Osteoblast (primary cell): ENCODE results near the gene GDPD5. TPM values are rescaled to one million over a fixed set of nuclear protein-coding genes. Genes with fewer than 3 reads are reported as not detected.

ENCODE experiments used
- DNase-seq: peaks from one replicate; pipeline ENCODE4 v3.0.0; 2011; ENCODE audit warnings: low spot score, mixed read lengths; ENCODE audit not compliant: insufficient read length; ENCODE audit errors: missing footprints
- H2AFZ ChIP-seq: 2 replicates; pipeline ENCODE4 v1.6.0; 2011; ENCODE audit warnings: mild to moderate bottlenecking, low read length
- H3K27ac ChIP-seq: 2 replicates; pipeline ENCODE4 v1.5.1; 2011; ENCODE audit warnings: mild to moderate bottlenecking, low read depth, low read length, moderate library complexity
- H3K27me3 ChIP-seq: 2 replicates; pipeline ENCODE4 v1.6.0; 2012; ENCODE audit warnings: mild to moderate bottlenecking, control low read depth, inconsistent platforms, low read length, moderate library complexity; ENCODE audit not compliant: insufficient read depth
- H3K36me3 ChIP-seq: 2 replicates; pipeline ENCODE4 v1.5.1; 2011; ENCODE audit warnings: mild to moderate bottlenecking, low read length, control low read depth, moderate library complexity; ENCODE audit not compliant: insufficient read depth
- H3K4me1 ChIP-seq: 2 replicates; pipeline ENCODE4 v1.5.1; 2011; ENCODE audit warnings: mild to moderate bottlenecking, low read length, control low read depth, moderate library complexity; ENCODE audit not compliant: insufficient read depth
- H3K4me2 ChIP-seq: 2 replicates; pipeline ENCODE4 v1.6.0; 2011; ENCODE audit warnings: mild to moderate bottlenecking, low read length; ENCODE audit not compliant: insufficient read depth
- H3K4me3 ChIP-seq: fragments of 200-600 bp; sonication (generic); 3 replicates; pipeline ENCODE4 v1.5.1; 2012; ENCODE audit warnings: mild to moderate bottlenecking, low read length, inconsistent platforms; ENCODE audit not compliant: insufficient read depth
- H3K79me2 ChIP-seq: 2 replicates; pipeline ENCODE4 v1.6.0; 2012; ENCODE audit warnings: mild to moderate bottlenecking, low read length, control low read depth, inconsistent platforms; ENCODE audit not compliant: insufficient read depth
- H3K9me3 ChIP-seq: 2 replicates; pipeline ENCODE4 v1.5.1; 2011; ENCODE audit warnings: low read depth, low read length, control low read depth
- H4K20me1 ChIP-seq: 2 replicates; pipeline ENCODE4 v1.6.0; 2012; ENCODE audit warnings: mild to moderate bottlenecking, low read length, control low read depth; ENCODE audit not compliant: insufficient read depth
- total RNA-seq: library from RNA; depleted of rRNA; stranded (reverse); fragments of >200 nt; gene quantifications from 2 replicates; pipeline ENCODE4 v1.2.3, GENCODE V29; 2012
- TF ChIP-seq, protein P1 (sequence below): IDR thresholded peaks from 2 replicates; pipeline ENCODE4 v1.5.1; 2011; ENCODE audit warnings: mild to moderate bottlenecking, low read depth, low read length, moderate library complexity; ENCODE audit errors: extremely low read depth

The GDPD5 gene
- total RNA-seq, 1 donor: 13.4 TPM

DNA sequence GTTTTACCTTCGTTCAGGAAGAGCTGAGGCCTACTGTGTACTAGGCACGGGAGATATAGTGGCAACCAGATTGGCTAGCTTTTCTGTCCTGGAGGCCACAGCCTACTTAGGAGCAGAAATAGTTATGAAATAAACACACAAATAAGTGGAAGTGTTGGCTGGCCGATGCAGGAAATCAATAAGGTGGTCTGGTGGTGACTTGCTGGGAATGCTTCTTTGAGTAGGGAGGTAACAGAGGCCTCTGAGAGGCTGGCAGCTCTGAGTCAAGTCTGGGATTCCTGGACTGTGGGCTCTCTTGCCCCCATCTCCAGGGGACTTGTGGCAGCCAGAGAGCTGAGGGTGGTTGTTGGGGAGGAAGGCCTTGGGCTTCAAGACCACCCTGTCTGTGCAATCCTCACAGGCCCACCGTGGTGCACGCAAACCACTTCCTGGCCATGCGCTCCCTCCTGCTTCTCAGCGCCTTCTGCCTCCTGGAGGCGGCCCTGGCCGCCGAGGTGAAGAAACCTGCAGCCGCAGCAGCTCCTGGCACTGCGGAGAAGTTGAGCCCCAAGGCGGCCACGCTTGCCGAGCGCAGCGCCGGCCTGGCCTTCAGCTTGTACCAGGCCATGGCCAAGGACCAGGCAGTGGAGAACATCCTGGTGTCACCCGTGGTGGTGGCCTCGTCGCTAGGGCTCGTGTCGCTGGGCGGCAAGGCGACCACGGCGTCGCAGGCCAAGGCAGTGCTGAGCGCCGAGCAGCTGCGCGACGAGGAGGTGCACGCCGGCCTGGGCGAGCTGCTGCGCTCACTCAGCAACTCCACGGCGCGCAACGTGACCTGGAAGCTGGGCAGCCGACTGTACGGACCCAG, 40.4 kb upstream of the GDPD5 start:
- Histone ChIP-seq H4K20me1 (peaks cover 74% of the 10 kb centered on the region), H3K79me2 (peaks cover 88% of the 10 kb centered on the region), H3K27me3 (no peaks in the 10 kb centered on the region), H3K27ac (peak overlapping the region; percentile 98), H2AFZ (no peak overlapping the region), H3K4me1 (peaks cover 45% of the 10 kb centered on the region), H3K36me3 (peaks cover 67% of the 10 kb centered on the region), H3K4me2 (peak overlapping the region; percentile 88), H3K4me3 (peak overlapping the region; percentile 98), H3K9me3 (no peaks in the 10 kb centered on the region)
- DNase-seq: peak; percentile 89
- TF ChIP-seq, protein P1, sequence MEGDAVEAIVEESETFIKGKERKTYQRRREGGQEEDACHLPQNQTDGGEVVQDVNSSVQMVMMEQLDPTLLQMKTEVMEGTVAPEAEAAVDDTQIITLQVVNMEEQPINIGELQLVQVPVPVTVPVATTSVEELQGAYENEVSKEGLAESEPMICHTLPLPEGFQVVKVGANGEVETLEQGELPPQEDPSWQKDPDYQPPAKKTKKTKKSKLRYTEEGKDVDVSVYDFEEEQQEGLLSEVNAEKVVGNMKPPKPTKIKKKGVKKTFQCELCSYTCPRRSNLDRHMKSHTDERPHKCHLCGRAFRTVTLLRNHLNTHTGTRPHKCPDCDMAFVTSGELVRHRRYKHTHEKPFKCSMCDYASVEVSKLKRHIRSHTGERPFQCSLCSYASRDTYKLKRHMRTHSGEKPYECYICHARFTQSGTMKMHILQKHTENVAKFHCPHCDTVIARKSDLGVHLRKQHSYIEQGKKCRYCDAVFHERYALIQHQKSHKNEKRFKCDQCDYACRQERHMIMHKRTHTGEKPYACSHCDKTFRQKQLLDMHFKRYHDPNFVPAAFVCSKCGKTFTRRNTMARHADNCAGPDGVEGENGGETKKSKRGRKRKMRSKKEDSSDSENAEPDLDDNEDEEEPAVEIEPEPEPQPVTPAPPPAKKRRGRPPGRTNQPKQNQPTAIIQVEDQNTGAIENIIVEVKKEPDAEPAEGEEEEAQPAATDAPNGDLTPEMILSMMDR: no peak

DNA sequence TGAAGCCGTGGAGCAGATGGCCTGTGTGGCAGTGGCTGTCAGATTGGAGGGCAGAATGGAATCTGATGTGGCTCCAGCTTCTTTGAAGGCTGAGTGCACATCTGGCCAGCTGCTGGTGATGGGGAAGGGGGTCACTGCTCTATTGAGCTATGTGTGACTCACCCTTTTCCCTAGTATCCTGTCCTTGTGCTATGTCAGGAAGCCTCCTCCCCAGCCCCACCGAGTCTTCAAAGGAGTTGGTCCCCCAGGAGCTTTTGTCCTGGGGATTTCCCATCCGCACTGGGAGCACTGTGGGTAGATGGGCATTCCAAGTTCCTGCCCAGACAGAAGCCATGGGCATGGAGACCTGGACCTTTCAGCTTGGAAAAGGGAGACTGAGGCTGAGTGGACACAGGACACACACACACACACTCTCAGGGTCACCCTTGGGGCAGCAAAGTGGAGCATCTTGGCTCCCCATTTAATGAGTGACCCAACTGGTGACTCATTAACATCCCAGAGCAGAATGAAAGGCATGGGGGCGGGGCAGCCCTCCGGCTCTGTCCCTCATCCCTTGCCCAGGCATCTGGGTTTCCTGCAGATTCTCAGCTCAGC, 39.6 kb upstream of the GDPD5 start:
- Histone ChIP-seq H3K27ac (peak overlapping the region; percentile 98), H3K36me3 (peaks cover 59% of the 10 kb centered on the region), H2AFZ (no peak overlapping the region), H4K20me1 (peaks cover 65% of the 10 kb centered on the region), H3K79me2 (peaks cover 80% of the 10 kb centered on the region), H3K9me3 (no peaks in the 10 kb centered on the region), H3K4me1 (peaks cover 53% of the 10 kb centered on the region), H3K27me3 (no peaks in the 10 kb centered on the region), H3K4me3 (peak overlapping the region; percentile 98), H3K4me2 (peak overlapping the region; percentile 88)
- TF ChIP-seq, protein P1: no peak
- peak; percentile 96 for DNase-seq

DNA sequence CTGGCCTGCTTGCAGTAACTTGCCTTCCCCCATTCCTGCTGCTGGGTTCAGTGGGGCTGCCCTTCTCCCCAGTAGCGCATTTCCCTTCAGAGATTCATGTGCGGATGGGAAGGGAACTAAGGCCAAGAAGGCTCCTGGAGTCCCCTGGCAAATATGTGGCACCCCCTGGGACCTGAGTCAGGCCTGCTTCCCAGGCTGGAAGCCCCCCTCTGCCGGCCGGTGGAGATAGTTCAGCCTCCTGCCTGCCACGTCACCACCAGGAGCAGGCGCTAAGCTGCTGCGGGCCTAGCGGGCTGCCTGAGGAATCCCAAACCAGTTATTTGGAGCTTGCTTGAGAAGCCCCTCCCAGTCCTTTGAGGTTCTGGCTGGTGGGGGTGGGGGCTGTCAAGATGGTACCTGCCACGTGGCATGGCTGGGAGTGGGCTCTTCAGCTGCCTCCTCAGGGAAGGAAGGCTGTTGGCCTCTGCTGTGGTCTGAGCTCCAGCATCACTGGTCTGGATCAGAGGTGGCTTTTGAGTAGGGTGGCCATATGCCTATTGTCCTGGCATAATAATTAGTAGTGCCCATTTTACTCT, 38.3 kb upstream of the GDPD5 start:
- H3K36me3 ChIP-seq: peaks cover 46% of the 10 kb centered on the region
- peak; percentile 97 for DNase-seq
- H3K79me2 ChIP-seq: peaks cover 70% of the 10 kb centered on the region
- peaks cover 64% of the 10 kb centered on the region for H3K4me1 ChIP-seq
- peaks cover 56% of the 10 kb centered on the region for H4K20me1 ChIP-seq
- peak overlapping the region; percentile 98 for H3K4me3 ChIP-seq
- peak overlapping the region; percentile 40 for H2AFZ ChIP-seq
- no peaks in the 10 kb centered on the region for H3K27me3 ChIP-seq
- TF ChIP-seq, protein P1: peak; percentile 65
- no peaks in the 10 kb centered on the region for H3K9me3 ChIP-seq
- peak overlapping the region; percentile 98 for H3K27ac ChIP-seq
- H3K4me2 ChIP-seq: peak overlapping the region; percentile 88

DNA sequence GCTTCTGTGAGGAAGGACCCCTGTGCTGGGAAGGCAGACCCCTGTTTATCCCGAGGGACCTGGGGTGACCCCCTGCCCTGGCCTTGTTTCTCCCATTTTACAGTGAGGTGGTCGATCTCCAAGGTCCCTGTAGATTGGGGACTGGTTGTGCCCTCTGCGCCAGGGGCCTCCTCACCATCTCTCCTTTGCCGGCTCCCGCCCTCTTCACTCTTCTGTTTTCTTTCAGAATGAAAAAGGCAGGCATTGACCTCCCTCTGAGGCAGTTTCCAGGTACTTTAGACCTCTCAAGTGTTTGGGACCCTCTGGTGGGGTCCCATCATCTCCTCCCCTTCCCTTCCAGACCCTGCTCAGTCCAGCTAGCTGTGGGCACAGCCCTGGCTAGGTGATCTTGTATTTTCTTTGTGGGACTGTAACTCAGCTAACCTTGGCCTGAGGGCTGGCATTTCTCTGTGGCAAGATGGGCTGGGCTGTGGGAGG, 37.8 kb upstream of the GDPD5 start:
- Histone ChIP-seq H3K27ac (peak overlapping the region; percentile 98), H4K20me1 (peaks cover 51% of the 10 kb centered on the region), H3K4me3 (peak overlapping the region; percentile 98), H3K27me3 (no peaks in the 10 kb centered on the region), H3K4me2 (peak overlapping the region; percentile 88), H2AFZ (no peak overlapping the region), H3K79me2 (peaks cover 65% of the 10 kb centered on the region), H3K9me3 (no peaks in the 10 kb centered on the region), H3K4me1 (peaks cover 69% of the 10 kb centered on the region), H3K36me3 (peaks cover 41% of the 10 kb centered on the region)
- peak; percentile 67 for DNase-seq
- TF ChIP-seq, protein P1: no peak
